GM21367 (cell line): ENCODE results near the gene MAPK11.

Experiments
- ATAC-seq: cut with Tn5 transposase; IDR thresholded peaks from one replicate; pipeline ENCODE4 v1.9.1; 2021; ENCODE audit not compliant: unreplicated experiment

Gene MAPK11

DNA sequence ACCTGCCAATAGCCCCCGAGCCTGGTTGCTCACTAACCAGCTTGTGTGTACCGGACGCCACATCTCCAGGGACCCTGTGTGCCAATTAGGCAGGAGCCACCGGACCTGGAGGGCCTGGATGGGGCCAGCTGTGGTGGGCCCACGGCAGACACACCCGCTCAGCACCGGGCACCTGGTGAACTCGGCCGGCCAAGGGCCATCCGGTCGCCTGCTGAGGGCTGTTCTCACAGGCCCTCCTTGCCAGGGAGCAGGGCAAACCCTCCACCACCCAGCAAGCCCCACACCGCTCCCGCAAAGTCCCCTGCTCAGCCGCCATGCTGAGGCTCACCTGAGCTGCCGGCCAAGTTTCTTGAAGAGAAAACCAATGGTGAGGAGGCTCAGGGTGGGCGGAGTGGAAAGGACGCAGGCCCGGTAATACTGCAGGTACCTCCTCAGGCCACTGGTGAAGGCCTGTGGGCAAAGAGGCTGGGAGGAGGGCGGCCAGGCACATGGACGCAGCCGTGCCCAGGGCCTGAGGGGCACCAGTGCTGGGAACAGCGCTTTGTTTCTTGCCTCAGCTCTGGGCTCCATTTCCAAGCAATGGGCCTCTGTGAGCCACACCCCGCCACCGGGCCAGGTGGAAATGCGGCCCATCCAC, 42.5 kb downstream of the MAPK11 start:
- no peak for ATAC-seq

DNA sequence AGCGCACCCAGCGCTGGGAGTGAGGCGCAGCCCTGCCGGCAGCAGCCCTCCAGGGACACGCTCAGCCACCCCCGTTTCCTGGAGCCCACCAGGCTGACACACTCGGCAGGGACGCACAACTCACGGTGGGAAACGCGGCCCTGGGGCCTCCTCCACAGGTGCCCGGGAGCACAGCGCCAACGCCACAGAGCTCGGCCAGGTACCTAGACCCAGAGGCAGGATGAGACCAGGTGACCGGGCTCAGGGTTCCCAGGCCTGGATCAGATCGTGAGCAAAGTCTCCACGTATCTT, 43.4 kb downstream of the MAPK11 start:
- ATAC-seq, result no peak

DNA sequence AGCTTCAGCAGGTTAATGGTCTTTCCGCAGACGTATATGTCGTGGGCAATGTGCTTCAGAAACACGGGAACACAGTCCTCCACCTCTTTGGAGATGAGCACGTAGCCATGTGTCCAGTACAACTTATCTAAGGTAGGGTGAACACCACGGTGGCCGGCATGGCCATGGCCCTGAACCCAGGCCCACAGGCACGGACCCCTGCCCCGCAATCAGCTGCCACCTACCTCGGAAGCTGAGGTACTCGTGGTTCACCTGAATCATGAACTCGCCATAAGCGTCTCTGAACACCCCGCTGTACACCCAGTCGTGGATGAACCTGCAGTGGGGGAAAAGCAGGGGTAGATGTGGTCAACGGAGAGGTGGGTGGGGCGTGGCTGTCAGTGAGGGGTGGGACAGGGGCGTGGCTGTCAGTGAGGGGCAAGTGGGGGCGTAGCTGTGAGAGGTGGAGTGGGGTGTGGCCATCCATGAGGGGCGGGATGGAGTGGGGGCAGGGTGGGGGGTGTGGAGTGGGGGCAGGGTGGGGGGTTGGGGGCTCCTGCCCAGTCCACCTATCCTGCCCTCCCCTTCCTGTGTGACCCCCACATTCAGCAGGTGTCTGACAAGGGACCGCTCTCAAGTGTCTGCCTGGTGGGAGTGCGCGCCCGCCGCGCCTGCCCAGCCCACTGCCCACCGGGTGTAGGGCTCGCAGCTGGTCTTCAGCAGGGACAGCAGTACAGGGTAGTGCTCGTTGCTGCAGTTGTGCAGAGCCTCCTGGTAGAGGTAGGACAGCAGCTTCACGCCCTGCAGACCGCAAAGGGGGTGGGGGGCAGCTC, 43.9 kb downstream of the MAPK11 start:
- ATAC-seq, result no peak

DNA sequence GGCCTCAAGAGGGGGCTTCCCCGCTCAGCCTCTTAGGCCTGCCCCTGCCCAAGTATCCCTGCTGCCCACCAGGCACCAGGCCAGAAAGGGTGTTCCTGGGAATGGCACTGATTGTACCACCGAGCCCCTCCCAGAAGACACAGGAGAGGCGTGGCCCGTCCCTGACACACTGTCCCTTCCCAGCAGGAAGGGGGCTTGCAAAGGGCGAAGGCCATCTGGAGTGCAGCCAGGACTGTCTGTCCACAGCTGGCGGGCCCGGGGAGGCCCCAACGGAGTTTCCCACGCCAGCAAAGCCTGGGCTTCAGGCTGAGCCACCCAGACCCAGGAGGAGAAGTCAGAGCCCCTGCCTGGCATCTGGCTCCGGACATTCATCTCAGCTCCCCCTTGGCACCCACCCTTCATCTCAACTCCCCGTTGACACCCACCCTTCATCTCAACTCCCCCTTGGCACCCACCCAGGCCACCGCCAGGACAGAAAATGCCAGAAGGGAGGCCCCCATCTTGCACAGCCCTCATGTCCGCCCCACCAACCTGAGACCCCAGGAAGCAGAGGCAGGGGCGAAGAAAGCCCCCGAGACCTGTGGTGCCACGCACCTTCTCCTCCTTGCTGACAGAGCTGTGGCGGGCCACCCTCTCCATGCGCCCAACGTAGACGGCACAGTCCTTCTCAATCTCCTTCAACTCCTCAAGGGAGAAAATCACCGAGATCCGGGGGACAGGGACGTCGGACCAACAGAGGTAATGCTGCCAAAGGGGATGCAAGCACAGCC, 44.8 kb downstream of the MAPK11 start:
- no peak for ATAC-seq

DNA sequence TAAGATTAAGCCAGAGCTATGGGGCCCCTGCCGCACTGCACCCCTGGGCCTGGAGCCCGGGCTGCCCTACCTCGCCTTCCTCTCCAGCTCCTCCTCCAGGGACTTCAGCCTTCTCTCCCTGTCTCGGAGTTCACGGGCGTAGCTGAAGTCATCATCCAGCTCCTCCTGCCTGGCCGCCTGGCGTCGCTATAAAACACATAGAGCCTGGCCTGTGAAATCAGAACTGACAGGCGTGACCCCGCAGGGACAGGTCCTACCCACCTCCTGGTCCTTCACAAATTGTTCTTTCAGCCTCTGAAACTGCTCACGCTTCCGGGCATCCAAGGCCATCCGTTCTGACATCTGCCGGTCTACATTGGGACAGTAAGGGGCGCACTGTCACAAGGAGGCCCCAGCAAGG, 46.1 kb downstream of the MAPK11 start:
- ATAC-seq, result no peak

DNA sequence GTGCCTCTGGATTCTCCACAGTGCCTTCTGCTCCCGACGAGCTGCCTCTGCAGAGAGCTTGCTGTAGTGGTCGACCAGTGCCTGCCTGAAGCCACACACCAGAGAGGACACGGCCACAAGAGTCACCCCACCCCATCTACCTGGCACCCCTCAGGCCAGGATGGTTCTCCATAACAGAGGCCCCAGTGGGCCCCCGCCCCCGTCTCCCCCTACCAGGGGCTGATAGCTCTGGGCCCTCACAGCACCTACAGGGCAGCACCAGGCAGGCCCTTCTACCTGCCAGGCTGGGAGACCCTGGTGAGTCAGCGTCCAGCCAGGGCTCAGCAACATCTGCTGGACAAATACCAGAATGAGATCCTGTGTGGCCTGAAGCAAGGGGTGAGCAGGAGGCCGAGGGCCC, 47.7 kb downstream of the MAPK11 start:
- no peak for ATAC-seq

DNA sequence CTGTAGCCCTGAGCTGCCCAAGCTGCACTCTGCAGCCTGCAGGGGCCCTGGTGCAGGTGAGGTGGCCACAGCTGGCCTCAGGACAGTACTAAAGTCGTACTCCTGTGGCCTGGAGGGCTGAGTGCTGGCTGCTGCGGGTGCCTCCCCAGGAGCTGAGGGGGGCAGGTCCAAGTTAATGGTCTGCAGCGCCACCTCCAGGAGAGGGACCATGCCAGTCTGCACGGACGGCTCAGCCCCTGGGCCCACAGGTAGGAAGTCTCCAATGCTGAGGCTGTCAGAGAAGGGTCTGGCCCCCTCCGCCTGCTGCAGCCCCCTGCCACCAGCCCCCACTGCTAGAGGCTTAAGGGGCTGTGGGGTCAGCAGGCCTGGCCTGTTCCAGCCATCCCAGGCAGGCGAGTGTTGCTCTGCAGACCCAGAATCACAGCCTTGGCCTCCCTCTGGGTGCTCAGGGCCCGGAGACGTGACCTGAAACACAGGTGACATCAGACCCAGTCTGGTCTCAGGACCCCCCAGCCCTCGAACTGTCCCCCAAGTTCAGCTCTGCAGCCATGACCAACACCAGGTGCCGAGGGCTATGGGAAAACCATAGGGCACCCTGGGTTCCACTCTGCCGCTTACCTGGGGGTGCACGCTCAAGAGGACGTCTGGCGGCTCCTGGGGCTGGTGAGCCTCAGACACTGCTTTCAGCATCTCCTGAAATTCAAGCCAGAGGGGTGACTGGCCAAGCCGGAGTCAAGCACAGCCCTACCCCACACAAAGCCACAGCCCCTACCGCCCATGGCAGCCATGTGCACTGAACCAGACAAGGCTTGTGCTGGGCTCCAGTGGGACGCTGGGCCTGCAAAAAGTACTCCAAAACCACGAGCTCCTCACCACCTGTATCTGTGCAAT, 48.5 kb downstream of the MAPK11 start:
- ATAC-seq, result no peak

DNA sequence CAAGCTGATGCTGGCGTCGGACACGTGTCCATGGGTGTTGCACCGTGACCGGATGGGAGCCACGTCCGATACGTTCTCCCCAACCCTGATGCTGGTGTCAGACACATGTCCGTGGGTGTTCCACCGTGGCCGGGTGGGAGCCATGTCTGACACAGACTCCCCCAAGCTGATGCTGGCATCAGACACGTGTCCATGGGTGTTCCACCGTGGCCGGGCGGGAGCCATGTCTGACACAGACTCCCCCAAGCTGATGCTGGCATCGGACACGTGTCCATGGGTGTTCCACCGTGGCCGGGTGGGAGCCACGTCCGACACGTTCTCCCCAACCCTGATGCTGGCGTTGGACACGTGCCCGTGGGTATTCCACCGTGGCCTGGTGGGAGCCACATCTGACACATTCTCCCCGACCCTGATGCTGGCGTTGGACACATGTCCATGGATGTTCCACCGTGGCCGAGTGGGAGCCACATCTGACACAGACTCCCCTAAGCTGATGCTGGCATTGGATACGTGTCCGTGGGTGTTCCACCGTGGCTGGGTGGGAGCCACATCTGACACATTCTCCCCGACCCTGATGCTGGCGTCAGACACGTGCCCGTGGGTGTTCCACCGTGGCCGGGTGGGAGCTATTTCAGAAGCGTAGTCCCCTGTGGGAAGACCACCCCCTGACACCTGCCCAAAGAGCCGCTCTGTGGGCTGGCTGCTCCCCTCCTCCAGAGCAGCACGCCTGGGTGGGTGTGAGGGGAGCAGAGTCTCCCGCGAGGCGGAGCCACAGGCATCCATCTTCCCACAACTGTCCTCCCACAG, 49.4 kb downstream of the MAPK11 start:
- ATAC-seq, result no peak

DNA sequence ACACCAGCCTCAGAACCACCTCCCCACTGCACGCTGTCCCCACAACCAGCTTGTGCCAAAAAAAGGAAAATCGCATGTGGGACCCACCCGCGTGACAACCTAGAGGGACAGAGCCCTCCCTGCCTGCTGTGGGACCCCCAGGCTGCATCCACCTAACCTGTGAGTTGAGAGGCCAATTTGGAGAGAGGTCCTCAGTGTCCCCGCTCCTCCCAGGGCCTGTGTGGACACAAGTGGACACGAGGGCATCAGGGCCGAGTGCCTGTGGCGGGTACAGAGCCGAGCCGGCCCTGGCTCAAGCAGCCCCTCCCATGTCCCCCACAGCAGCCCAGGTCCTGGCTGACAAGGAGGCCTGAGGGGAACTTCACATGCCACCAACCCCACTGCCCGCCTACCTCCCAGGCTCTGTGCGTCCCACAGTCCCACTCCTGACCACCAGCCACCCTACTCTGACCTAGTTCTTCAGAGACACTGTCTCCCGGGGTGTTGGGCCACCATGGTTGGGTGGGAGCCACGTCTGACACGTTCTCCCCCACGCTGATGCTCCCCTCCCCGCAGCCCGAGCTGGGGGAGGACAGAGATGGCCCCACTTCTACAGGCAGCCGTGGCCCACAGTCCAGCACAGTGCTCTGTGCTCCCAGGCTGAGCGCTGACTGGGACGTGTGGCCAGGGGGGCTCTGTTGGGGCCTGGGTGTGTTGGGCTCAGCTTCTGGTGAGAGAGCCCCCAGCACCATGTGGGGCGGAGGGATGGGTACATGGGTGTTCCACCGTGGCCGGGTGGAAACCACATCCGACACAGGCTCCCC, 50.2 kb downstream of the MAPK11 start:
- no peak for ATAC-seq

DNA sequence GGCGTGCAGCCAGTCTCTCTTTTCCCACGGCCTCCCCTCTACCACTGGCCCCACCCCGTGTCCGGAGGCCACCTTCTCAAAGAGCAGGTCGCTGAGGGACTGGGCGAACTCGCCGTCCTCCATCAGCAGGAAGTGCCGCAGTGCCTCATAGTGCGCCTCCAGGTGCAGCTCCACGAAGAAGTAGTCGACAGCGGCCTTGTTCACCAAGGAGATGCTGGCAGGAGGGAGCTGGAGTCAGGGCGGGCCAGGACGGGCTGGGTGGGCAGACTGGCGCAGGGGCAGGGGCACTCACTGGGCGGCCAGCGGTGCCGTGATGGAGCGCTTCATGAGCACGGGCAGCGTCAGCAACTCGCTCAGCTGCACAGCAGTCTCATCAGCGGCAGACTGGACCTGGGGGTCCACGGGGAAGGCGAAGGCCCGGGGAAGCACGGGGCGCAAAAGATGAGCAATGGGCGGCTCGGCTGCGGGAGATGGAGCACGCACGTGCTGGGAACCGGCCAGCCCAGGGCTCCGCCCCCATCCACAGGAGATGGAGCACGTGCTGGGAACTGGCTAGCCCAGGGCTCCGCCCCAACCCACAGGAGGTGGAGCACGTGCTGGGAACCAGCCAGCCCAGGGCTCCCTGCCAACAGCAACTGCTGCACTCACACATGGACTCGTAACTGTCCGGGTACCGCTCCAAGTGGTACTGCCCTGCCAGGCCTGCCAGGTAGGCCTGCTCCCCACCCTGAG, 51.0 kb downstream of the MAPK11 start:
- ATAC-seq, result no peak

DNA sequence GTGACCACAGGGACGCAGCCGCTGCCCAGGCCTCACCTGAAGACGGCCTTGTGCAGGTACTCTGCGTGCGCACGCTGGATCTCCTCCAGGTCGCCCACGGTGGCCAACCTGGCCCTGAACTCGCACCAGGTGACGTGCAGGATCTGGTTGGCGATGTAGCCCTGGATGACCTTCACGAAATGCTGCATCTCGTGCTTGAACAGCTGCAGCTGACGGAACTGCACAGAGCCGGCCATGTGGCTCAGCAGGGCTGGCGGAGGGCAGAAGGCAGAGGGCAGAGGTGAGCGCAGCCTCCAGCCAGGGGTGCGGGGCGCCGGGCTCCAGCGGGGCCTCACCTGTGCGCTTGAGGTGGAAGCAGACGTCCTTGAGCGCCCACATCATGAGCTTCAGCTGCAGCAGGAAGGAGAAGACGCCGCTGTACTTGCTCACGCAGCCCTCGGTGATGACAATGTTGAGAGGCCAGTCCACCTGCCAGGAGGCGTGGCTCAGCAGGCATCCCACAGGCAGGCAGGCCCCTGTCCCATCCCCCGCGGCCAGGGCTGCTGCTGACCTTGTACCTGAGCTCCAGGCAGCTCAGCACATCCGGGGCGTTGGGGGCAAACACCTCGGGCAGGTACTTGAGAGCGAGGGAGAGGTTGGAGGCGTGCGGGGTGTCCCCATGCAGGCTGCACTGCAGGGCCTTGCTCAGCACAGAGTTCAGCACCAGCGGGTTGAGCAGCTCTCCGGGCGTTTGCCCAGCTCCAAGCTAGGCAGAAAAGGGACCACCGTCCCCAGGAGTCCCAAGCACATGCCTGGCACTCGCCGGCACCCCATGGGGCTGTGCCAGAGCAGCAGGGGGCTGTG, 51.8 kb downstream of the MAPK11 start:
- ATAC-seq, result no peak

DNA sequence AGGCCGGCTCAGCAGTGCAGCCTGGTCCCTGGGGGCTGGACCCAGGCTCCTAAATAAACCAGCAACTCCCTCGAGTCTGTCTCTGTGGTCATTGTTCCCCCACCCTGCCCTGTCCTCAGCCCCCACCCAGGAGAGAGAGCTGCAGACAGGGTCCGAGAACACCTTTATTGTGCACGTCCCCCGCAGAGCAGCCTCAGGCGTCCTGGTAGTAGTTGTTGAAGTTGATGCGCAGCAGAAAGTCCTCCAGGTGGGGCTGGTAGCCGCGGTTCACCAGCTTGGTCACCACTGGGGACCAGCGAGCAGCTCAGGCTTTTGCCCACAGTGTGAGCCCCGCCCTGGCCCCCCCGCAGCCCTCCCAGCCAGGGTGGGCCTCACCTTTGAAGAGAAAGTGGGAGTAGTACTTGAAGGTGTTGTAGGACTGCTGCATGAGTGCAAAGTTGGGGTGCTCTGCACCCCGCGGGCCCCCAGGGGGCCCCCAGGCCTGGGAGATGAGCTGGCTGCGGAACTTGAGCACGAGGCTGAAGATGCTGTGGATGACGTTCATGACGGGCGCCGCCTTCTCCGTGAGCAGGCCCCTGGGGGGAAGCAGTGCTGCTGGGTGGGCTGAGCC, 52.5 kb downstream of the MAPK11 start:
- ATAC-seq, result no peak

DNA sequence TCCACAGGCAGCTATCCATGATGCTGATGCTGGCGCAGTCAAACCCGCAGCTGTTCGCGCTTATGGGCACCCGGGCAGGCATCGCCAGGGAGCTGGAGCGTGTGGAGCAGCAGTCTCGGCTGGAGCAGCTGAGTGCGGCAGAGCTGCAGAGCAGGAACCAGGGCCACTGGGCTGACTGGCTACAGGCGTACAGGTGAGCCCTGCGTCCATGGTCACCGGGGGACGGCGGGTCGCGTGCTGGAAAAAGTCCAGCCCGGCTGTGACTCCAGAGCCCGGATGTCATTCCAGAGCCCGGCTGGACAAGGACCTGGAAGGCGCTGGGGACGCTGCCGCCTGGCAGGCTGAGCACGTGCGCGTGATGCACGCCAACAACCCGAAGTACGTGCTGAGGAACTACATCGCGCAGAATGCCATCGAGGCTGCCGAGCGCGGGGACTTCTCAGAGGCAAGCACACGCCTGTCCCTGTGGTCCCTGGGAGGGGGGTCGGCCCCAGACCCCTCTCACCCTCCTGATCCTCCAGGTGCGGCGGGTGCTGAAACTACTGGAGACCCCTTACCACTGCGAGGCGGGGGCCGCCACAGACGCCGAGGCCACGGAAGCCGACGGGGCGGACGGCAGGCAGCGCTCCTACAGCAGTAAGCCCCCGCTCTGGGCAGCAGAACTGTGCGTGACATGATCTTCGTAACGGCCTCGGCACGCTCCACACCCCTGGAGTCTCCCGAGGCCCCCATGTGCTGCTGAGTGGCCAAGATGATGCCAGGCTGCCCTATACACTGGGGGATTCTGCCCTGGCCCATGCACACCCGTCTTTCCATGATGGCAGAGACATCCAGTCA, 53.3 kb downstream of the MAPK11 start:
- ATAC-seq, result no peak

DNA sequence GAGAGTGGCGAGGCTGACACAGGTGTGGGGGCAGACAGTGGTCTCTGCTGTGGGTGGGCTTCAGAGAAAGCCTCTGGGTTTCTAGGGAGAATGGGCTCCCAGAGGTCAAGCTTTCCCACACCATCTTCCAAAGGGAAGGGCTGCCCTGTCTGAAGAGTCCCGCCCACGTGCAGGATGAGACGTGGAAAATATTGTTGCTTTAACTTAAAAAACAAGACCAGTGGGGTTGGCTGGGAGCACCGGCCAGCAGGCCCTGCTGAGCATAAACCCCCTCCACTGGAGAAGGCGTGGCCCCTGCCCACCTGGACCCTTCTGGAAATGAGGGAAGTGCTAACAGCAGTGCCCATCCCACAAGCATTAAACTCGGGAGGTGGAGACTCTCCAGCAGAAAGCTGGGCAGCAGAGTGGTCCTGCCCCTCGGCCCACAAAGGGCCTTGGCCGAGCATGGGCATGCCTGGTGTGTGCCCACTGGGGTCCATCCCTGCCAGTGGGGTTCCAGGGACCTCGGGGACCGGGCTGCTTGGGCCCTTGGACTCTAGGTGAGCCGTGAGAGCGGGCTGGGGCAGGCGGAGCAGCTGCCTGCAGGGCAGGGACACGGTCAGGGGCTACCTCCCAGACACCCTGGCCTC, 54.0 kb downstream of the MAPK11 start:
- ATAC-seq, result no peak

DNA sequence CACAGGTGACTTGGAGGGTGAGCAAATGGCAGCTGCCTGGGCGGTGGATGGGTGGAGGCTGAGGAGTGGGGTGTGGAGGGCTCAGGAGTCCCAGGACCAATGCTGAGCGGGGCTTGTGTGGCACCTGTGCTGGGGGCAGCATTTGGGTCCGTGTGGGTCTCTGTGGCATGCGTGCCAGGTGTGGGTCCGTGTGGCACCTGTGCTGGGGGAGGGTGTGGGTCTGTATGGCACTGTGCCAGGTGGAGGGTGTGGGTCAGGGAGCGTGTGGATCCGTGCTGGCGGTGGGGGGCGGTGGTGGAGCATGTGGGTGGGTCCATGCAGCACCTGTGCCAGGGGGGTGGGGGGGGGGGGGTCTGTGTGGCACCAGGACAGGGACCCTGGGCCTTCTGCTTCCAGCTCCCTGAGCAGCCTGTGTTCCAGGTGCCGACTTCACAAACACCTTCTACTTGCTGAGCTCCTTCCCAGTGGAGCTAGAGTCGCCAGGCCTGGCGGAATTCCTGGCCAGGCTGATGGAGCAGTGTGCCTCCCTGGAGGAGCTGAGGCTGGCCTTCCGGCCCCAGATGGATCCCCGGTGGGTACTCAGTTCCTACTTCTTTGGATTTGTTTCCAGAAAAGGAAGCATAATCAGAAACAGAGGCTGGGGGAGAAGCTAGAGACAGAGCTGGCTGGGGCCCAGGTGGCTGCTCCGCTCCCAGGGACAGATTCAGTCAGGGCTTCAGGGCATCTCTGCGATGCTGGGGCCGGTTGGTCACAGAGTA, 54.7 kb downstream of the MAPK11 start:
- ATAC-seq, result no peak
